ENCODE measurements around the gene NNT. TPM values are rescaled to one million over a fixed set of nuclear protein-coding genes. Genes with fewer than 3 reads are reported as not detected.
"Not testable (repeated sequence)": the region's sequence is repeated elsewhere in the genome, so short reads cannot be mapped to it uniquely, and the experiment has no call there.

The NNT gene
- polyA plus RNA-seq, 3 donors: 13.2 to 40.3 (median 17.2) TPM

DNA sequence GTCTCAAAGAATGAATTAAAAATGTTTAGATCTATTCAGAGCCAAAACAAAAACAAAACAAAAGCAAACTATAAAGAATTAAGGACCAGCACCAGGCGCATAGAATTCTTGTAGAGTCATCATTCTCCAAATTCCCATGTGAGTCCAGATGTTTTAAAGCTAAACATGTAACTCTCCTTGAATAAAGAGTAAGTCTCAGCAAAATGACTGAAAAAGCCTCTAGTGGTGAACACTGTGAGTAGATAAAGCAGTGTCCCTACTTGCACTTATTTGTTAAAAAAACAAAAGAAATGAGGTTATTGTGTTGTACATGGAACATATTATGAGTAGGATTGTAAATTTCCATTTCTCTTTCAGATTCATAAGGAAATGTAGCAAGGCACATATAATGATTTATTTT, 44.0 kb downstream of the NNT start:
- H3K27ac ChIP-seq (ENCODE audit: low read depth, low read length): no peak overlapping the region
- 63 to 93% (median 83%) methylated on average over 1 of the region's 1 CpG for WGBS, 3 donors

DNA sequence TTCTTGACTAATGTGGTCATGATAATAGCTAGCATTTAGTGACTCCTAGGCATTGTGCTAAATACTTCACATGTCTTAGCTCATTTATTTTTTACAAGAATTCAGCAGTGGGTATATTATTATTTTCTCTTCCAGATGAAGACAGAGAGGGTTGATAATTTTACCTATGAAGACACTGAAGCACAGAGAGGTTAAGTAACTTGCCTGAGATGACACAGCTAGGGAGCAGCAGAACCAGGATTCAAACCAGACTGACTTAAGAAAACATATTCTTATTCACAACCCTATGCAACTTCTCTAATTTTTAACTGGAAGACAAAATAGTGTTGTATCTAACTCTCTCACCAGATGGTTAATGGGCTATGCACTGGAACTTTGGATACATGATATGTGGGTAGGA, 44.8 kb downstream of the NNT start:
- H3K27ac ChIP-seq (ENCODE audit: low read depth, low read length): no peak overlapping the region

DNA sequence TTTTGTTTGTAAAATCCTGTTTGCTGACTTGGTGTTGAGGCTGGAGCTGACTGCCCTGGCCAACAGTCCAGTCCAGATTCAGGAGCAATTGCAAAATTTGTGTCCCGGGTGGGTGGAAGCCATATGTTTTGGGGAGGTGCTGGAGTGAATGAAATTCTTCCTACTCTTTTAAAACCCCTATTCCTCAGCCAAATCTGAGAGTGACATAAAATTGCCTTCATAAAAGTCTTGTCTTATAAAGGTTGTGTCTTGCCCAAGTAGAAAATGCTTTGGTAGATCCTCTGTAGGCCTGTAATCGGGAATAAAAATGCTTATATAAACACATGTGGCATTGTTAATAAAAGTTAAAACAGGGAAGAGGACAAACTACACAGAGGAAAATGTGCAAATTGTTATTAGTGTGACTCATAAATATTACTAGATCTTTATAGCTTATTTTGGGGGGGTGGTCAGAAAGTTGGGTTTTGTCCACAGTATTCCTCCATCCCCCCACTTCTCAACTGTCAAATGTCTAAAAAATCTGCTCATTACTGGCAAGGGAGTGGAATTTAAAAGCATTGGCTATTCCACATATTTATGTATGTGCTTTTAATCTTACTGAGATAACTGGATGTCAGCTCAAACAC, 45.6 kb downstream of the NNT start:
- H3K27ac ChIP-seq (ENCODE audit: low read depth, low read length): peak overlapping the region; percentile 45
- WGBS, 3 donors: 62 to 92% (median 67%) methylated on average over 2 of the region's 2 CpGs

GRCh38 chr5:43649256-43649655, 46.3 kb downstream of the NNT start:
- H3K27ac ChIP-seq (ENCODE audit: low read depth, low read length): no peak overlapping the region
- 54 to 71% (median 62%) methylated on average over 2 of the region's 2 CpGs for WGBS, 3 donors

DNA sequence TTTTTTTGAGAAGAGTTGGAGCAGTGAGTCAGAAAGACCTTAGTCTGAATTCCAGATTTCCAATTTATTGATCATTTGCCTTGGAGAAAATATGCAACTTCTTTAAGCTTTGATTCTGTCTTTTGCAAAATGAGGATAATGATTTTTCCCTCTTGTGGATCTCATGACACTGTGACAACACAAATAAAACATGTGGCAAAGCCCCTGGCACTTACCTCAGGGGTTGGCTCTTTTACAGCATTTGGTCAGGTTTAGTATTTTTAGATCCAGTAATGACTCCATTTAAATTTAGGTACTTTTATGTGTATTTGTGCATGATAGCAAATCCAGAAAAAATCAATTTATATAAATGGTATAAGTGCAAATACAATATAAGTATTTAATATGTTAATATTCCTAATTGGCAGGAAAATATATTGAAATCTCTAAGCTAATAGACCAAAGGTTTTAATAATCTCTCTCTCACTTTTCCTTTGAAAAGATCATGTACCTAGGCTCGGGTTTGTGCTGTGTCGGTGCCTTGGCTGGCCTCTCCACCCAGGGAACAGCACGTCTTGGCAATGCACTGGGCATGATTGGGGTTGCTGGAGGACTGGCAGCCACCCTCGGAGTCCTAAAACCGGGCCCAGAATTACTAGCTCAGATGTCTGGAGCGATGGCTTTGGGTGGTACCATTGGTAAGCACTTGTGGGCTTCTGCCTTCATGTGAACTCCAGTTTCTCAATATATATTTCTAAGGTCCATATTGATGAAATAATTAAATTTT, 49.7 kb downstream of the NNT start:
- WGBS, 3 donors: 90 to 98% (median 97%) methylated on average over 6 of the region's 6 CpGs
- H3K27ac ChIP-seq (ENCODE audit: low read depth, low read length): no peak overlapping the region

- H3K27ac ChIP-seq (ENCODE audit: low read depth, low read length): no peak overlapping the region
- 71 to 89% (median 84%) methylated on average over 1 of the region's 1 CpG for WGBS, 3 donors
Observed at GRCh38 chr5:43658509-43658908, 55.5 kb downstream of the NNT start.

DNA sequence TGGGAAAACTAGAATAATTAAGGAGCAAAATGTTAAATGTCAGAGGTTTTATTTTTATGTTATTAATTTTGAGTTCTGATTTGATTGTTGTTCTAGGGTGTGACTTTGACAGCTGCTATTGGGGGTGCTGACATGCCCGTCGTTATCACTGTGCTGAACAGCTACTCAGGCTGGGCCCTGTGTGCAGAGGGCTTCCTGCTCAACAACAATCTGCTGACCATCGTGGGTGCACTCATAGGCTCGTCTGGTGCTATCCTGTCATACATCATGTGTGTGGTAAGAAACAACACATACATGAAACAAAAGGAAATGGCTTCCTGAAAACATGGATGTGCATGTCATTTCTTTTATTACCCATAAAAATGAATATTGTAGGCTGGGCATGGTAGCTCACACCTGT, 56.1 kb downstream of the NNT start:
- 84 to 89% (median 87%) methylated on average over 4 of the region's 4 CpGs for WGBS, 3 donors
- no peak overlapping the region for H3K27ac ChIP-seq (ENCODE audit: low read depth, low read length)

DNA sequence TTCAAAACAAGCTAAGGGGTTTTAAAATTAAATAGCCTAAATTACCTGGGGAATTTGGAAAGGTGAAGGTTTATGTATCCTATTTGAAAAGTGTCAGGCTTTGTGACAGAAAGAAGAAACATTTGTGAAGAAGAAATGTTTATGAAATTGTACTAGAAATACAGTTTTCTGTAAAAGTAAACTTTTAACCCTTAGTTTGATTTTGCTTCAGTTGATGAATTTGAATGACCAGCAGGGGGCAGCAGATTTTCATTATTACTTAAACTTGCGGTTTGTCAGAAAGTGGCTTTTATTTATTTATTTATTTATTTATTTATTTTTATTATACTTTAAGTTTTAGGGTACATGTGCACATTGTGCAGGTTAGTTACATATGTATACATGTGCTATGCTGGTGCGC, 58.1 kb downstream of the NNT start:
- WGBS, 3 donors: 23 to 80% (median 52%) methylated on average over 1 of the region's 2 CpGs
- no peak overlapping the region for H3K27ac ChIP-seq (ENCODE audit: low read depth, low read length)

DNA sequence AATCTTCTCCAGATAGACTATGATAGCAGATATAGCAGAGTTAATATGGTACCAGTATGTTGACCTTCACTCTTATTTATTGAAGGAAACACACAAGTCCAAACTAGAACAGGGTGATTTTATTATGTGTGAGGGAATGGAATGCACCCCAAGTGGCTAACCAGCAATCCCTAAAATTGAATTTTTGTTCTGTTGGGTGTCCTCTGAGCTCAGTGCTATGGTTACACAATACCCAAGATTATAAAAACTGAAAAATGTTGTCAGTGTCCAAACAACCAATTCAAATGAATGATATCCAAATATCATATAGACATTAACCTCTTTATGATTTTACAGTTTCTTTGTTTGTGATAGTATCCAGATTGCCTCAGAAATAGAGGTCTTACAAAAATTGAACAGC, 60.9 kb downstream of the NNT start:
- H3K27ac ChIP-seq (ENCODE audit: low read depth, low read length): no peak overlapping the region

- 61 to 68% (median 64%) methylated on average over 2 of the region's 2 CpGs for WGBS, 3 donors
- no peak overlapping the region for H3K27ac ChIP-seq (ENCODE audit: low read depth, low read length)
Observed at GRCh38 chr5:43664501-43665040, 61.6 kb downstream of the NNT start.

DNA sequence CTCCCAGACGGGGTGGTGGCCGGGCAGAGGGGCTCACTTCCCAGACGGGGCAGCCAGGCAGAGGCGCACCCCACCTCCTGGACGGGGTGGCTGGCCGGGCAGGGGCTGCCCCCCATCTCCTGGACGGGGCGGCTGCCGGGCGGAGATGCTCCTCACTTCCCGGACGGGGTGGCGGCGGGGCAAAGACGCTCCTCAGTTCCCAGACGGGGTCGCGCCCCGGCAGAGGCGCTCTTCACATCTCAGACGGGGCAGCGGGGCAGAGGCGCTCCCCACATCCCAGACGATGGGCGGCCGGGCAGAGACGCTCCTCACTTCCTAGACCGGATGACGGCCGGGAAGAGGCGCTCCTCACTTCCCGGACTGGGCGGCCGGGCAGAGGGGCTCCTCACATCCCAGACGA, 62.8 kb downstream of the NNT start:
- H3K27ac ChIP-seq (ENCODE audit: low read depth, low read length): not testable (repeated sequence)
- WGBS, 3 donors: 97 to 98% (median 98%) methylated on average over 31 to 35 of the region's 35 CpGs

DNA sequence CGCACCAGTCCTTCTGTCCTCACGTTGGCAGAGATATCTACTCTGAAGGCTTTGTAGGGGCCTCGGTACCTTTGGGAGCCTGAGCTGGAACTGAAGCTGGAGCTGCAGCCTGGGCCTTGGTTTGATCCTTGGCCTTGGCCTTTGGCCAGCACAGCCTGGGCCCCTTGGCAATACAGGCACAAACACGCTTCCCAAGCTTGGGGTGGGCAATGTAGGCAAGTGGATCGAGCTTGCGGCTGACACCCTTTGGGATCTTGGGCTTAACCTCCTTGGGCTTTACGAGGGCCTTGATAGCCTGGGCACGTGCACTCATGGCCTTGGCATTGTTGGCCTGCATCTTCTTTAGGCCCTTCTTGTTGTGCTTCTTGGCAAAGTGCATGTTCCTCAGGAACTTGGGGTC, 63.7 kb downstream of the NNT start:
- WGBS, 3 donors: 90 to 98% (median 92%) methylated on average over 8 of the region's 8 CpGs
- not testable (repeated sequence) for H3K27ac ChIP-seq (ENCODE audit: low read depth, low read length)

DNA sequence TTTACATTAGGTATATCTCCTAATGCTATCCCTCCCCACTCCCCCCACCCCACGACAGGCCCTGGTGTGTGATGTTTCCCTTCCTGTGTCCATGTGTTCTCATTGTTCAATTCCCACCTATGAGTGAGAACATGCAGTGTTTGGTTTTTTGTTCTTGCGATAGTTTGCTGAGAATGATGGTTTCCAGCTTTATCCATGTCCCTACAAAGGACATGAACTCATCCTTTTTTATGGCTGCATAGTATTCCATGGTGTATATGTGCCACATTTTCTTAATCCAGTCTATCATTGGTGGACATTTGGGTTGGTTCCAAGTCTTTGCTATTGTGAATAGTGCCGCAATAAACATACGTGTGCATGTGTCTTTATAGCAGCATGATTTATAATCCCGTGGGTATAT, 64.4 kb downstream of the NNT start:
- H3K27ac ChIP-seq (ENCODE audit: low read depth, low read length): not testable (repeated sequence)
- WGBS, 3 donors: 95 to 99% (median 97%) methylated on average over 4 to 5 of the region's 5 CpGs

- no peak overlapping the region for H3K27ac ChIP-seq (ENCODE audit: low read depth, low read length)
Observed at GRCh38 chr5:43674536-43674935, 71.6 kb downstream of the NNT start.

- no peak overlapping the region for H3K27ac ChIP-seq (ENCODE audit: low read depth, low read length)
- WGBS, 3 donors: 49 to 98% (median 95%) methylated on average over 3 of the region's 3 CpGs
Observed at GRCh38 chr5:43675357-43675756, 72.4 kb downstream of the NNT start.

- WGBS, 3 donors: 94 to 95% (median 95%) methylated on average over 2 of the region's 2 CpGs
- no peak overlapping the region for H3K27ac ChIP-seq (ENCODE audit: low read depth, low read length)
Observed at GRCh38 chr5:43676083-43676840, 73.3 kb downstream of the NNT start.

DNA sequence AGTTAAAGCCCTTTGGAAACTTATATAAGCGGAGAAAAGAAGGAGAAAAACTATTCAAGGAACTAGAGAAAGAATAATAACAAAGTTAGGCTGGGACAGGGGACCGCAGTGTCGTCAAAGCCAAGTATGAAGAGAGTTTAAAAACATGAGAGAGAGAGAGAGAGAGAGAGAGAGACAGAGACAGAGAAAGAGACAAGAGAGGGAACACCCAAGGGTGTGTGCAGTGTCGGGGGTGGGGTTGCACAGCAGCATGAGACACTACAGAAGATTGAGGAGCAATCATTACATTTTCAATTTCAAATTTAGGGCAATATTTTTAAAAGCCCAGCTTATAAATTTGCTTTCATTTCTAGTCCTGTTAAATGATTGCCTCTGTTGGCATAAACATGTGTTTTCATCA, 74.3 kb downstream of the NNT start:
- no peak overlapping the region for H3K27ac ChIP-seq (ENCODE audit: low read depth, low read length)
- WGBS, 3 donors: 88 to 95% (median 88%) methylated on average over 4 of the region's 4 CpGs

GRCh38 chr5:43679214-43679613, 76.2 kb downstream of the NNT start:
- 87 to 91% (median 90%) methylated on average over 3 of the region's 3 CpGs for WGBS, 3 donors
- H3K27ac ChIP-seq (ENCODE audit: low read depth, low read length): no peak overlapping the region

- 78 to 84% (median 83%) methylated on average over 4 of the region's 4 CpGs for WGBS, 3 donors
- H3K27ac ChIP-seq (ENCODE audit: low read depth, low read length): no peak overlapping the region
Observed at GRCh38 chr5:43680286-43680685, 77.3 kb downstream of the NNT start.
